Measurements from ENCODE around the gene MARCO.

GRCh38 chr2:118942031-118942430 lies at the start of gene MARCO:
- TF ChIP-seq POLR2A (IDR thresholded peaks at IDR 0.05) (no peak), POLR2AphosphoS5 (IDR thresholded peaks at IDR 0.05) (no peak)
- TF ChIP-seq, protein P1, sequence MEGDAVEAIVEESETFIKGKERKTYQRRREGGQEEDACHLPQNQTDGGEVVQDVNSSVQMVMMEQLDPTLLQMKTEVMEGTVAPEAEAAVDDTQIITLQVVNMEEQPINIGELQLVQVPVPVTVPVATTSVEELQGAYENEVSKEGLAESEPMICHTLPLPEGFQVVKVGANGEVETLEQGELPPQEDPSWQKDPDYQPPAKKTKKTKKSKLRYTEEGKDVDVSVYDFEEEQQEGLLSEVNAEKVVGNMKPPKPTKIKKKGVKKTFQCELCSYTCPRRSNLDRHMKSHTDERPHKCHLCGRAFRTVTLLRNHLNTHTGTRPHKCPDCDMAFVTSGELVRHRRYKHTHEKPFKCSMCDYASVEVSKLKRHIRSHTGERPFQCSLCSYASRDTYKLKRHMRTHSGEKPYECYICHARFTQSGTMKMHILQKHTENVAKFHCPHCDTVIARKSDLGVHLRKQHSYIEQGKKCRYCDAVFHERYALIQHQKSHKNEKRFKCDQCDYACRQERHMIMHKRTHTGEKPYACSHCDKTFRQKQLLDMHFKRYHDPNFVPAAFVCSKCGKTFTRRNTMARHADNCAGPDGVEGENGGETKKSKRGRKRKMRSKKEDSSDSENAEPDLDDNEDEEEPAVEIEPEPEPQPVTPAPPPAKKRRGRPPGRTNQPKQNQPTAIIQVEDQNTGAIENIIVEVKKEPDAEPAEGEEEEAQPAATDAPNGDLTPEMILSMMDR (IDR thresholded peaks at IDR 0.05), result no peak

Measured in prostate gland (tissue), 2 donors.